HG02981 (cell line): Measurements from ENCODE around the gene PELI2.

Experiments used
- ATAC-seq: cut with Tn5 transposase; IDR thresholded peaks from one replicate; pipeline ENCODE4 v1.9.1; 2021; ENCODE audit warnings: mild to moderate bottlenecking, moderate library complexity; ENCODE audit not compliant: unreplicated experiment

Gene PELI2

DNA sequence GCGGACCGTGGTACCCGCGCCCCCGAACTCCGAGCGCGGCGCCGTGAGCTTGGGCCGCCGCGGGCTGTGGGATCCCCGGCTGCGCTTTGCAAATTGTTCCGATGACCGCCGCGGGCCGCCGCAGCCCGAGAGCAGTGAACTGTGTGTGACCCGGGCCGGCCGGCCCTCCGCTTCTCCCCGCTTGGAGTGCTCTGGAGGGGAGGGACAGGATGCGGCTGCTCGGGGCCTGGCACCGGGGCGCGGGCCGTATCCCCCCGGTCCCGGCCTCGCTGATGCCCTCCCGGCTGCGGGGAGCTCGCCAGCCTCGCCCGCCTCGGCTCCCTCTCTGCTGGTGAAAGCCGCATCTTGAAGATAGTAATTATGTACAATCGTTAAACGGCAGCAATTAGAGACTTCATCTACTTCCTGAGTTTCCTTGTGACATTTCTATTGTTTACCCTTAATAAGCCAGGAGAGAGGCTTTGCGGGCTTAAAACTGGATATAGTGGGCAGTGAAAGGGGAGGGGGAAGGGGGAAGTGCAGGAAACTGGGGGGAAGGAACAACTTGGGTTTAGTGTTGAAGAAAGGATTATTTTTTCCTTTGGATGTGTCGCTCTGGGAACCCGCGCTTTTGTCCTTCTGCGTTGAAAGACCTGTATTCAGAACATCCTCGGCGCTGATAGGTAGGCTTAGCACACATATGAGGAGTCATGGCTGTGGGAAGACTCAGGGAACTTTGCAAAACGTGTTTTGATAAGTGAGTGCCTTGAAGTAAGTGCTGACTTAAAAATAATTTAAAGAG, 1.2 kb downstream of the PELI2 start:
- no peak for ATAC-seq

- no peak for ATAC-seq
Observed at GRCh38 chr14:56120091-56120691, 2.0 kb downstream of the PELI2 start.

- ATAC-seq: no peak
Observed at GRCh38 chr14:56121816-56122215, 3.6 kb downstream of the PELI2 start.

DNA sequence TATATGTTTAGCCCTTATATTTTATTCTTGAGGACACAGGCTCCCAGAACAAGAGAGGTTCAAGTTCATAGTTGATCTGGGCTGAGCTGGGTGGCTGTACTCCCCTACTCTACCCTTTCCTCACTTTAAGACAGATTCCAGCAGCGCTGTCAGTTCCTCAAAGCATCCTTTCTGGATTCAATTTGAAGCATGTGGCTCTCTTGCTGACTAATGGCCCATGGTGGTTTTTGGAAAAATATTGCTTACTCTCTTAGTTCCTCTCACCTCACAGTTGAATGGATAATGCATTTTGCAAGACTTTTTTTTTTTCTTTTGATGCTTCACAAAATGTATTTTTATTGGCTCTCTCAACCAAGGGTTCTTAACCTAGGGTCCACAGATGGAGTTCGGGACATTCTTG, 4.1 kb downstream of the PELI2 start:
- ATAC-seq: no peak

- no peak for ATAC-seq
Observed at GRCh38 chr14:56124327-56124726, 6.1 kb downstream of the PELI2 start.

DNA sequence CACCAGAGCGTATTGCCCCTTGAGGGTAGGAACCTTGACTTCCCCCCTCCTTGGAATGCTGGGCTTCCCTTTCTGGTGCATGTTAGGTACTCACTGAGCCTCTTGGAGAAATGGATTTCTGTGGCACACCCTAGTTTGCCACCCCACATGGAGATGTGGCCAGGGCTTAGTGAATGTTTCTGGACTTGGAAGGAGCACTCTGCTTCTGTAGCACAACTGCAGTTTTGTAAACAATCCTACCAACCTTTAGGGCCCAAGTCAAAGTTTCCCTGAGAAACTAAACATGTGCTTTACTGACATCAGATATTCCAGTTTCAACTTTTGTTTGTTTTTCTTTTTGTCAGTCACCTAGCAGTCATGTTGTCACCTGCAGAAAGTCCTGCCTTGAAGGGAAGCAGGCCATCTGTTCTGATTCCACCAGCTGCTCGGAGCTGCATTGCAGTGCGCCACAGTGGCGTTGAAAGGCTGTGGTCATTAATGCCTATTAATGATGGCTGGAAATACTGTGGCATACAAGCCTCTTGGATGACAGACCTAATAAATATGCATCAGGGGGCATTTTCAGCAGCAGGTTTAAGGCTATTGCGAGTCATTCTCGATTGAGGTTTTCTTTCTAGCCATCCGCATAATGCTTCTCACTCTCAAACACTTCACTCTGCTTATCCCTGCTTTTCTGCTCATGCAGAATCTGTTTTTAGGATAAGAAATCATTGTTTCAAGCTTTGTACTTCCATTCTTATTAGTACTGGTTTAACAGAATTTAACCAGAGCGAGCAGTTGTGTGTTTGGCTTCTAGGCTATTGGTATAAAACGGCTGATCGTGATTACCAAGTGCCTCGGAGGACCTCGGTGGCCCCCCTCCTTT, 7.8 kb downstream of the PELI2 start:
- no peak for ATAC-seq

- ATAC-seq: no peak
Observed at GRCh38 chr14:56126637-56126913, 8.4 kb downstream of the PELI2 start.

DNA sequence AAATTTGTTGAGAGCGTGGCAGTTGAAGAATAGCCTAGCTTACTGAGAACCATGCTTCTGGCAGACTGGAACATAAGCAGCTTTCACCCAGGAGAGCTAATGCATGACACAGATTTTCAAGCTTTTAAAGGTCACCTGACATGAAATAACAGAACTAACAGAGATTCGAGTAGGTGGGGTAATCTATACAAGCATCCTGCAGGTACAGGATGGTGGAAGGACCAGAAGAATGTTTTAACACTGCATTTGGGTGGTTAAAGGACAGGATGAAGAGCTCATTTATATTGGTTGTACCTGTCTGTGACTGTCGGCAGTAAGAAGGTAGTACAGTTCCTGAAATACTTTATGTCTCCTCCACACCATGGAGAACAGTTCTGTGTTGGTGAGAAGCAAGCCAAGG, 8.9 kb downstream of the PELI2 start:
- no peak for ATAC-seq

GRCh38 chr14:56129092-56129491, 10.9 kb downstream of the PELI2 start:
- no peak for ATAC-seq

DNA sequence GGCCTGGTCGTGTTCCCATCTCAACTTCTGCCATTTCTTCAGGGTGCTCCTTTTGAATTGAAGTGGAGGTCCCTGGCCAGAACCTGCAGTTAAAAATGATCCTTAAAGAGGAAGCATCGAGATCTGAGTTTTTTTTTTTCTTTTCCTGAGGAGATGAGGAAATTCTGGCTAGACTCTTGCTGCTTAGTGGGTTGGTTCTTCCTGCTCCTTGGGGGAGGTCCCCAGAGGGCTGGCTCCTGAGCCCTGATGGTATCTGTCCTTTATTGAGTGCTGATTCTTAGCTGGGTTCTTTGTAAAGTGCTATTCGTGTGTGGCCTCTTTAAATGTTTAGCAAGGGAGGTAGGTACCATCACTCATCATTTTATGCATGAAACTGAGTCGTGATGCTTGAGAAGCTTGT, 11.7 kb downstream of the PELI2 start:
- ATAC-seq: no peak

DNA sequence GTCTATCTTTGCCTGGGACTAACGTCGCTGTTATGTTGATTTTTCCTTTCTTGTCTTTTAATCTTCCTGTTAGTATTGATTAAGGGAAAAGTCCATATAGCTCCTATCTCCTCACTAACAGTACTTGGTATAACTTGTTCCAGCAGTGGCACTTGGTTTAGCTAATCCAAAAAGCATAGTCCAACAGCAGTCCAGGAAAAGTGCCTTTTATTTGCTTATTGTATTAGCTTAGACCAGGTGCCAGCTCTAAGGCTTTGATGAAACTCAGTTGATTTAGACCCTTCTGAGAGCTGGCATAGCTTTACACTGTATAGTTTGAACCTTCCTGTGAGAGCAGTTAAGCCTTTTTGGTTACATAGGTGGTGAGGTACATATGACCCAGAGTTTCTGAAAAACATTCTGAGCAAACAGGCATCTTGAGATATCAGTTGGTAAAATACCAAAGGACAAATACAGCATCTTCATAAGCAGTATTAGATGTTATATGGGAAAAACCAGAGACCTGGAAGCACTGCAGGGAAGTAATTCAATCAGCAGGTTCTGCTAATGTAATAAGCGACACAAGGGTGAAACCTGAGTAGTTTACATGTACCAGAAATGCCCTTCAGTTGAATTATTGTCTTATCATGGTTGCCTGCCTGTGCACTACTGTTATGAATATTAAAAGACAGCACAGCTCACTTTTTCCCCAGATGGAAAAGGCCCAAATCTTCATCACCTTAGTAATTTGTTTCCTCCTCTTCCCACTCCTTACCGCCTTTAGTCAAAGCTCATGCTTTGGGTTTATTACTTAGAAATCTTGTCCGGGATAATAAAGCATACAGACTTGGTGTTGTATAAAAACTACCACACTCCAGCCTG, 13.0 kb downstream of the PELI2 start:
- no peak for ATAC-seq

DNA sequence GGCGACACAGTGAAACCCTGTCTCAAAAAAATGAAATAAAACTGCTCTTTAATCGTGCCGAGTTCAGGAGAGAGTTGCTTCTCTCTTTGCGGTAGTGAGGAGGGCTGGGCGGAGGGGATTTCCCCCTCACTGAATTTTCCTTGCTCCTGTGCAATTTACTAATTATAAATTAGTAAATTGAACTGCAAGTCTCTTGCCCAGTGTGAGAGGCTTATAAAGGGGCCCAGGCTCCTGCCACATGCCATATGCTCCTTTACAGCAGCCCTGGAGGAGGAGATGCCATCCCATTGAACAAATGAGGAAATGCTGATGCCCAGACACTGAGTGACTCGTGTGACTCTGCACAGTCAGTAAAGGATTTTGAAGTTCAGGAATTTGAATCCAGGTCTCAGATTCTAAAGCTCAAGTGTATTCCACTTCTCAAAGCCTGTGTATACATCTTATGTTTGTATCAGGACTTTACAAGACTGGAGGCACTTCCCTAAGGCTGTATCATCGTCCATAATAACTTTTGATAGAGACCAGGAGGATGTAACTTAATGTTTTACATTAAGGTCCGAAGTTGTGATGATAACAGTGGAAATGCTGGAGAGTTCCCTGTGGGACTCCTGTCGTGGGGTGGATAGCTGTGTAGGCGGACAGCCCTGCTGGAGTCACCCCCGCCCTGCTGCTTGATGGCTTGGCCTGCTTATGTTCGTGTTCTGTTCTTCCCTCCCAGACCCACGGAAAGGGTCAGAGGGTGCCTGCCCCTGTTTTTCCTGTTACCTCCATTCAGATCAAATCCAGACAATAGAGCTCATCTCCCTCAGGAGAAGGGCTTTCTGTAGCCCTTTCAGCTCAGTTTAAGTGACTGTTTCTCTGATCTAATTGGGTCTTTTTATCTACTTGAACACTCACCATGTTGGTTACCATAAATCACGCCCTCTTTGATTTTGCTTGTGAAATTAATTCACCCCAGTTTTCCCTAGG, 13.9 kb downstream of the PELI2 start:
- ATAC-seq: no peak

DNA sequence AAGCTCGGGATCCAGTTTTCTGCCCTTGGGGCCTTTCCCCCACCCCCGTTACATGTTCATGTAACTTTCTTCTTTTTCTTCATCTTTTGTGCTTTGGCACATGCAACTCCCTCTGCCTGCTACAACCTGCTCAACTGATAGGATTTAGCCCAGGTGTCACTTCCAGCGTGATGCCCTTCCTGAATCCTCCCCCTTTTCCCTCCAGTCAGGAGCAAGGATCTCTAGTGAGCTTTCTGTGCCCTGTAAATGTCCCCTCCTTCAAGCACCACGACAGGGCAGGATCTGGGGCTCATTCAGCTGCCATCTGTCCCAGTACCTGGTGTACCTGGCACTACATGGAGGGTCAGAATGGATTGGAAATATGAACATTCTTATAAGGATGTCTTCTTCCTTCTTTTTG, 15.3 kb downstream of the PELI2 start:
- no peak for ATAC-seq

- ATAC-seq: no peak
Observed at GRCh38 chr14:56135001-56135400, 16.8 kb downstream of the PELI2 start.

DNA sequence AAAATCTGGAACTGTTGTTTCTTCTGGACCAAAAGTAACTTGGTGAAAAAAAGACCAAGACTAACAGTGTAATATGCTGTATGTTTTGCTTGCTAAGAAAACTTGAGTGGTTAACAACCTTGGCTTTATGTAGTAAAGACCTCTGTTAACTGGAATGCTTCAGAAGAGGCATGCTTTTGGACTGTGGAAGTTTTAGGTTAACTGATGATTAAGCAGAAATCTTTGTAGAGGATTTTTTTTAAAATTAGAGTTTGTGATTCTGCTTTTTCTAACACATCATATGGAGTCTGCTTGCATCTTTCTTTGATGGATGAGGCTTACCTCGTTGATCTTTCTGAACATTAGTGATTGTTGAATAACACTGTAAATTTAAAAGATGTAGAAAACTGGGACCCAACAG, 17.5 kb downstream of the PELI2 start:
- ATAC-seq: no peak

DNA sequence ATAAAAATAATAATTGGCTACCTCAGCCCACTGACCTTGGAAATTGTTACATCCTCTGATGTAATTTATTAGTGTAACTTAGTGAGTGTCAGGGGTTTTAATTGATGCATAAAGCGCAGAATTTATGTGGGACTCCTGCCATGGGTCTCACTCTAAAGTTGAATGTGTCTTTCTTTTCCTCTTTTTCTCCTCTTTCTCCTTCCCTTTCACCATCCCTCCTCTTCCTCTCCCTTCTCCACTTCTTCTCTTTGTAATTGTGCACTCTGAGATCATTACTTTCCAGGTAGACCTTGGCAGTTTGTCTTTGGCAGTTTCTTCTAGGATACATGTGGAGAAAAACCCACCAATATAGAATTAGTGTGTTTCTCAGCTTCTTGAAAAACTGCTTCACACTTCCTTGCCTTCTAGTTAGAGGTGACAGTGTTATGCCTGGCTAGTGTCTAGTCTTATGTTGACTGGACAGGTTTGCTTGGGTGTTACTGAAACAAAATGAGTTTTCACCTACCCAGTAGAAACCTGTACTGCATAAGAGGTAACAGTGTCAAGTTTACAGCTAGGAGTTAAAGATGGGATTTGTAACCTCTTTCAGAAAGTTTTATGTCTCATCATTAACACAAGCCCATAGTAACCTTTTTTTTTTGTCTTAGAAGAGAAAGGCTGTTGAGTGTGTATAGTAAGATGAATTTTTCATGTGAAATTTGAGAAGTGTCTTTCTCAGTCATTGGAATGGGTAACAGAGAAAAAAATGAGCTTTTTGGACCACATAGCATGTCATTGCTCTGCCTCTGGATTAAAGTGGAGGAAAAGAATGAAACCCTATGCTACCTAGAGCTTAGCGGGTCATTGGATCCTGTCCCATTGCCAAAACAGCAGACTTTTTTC, 18.6 kb downstream of the PELI2 start:
- no peak for ATAC-seq

- ATAC-seq: no peak
Observed at GRCh38 chr14:56137453-56137807, 19.2 kb downstream of the PELI2 start.

GRCh38 chr14:56137849-56138248, 19.6 kb downstream of the PELI2 start:
- no peak for ATAC-seq

DNA sequence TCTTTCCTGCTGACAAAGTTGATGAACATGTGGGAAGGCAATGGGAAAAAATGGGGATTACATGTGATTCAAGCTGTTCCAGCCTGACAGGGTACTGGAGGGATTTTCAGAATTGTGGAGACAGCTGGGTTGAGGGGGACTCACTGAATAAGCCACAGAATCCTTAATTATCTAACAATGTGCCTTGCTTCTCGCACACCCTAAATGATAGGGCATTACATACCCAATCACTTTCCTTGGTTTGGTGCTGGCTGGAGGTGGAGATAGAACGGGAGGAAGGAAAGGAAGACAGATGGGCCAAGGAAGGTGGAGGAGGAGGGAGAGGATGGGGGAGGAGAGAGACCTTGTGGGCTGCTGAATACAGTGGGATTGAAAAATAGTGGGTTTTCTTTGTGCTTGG, 20.7 kb downstream of the PELI2 start:
- no peak for ATAC-seq
